Epithelial cell of proximal tubule (primary cell): ENCODE results near the gene ITGA11. TPM values are rescaled to one million over a fixed set of nuclear protein-coding genes. Genes with fewer than 3 reads are reported as not detected.
A peak's percentile ranks its signal among the peaks of the same experiment; 100 is the strongest.

Experiments used
- DNase-seq: peaks from one replicate; pipeline ENCODE4 v3.0.0-alpha.2; 2011; ENCODE audit warnings: low read depth
- H3K4me3 ChIP-seq: 2 replicates; pipeline ENCODE4 v1.5.1; 2011; ENCODE audit warnings: low read depth, mild to moderate bottlenecking, low read length
- CTCF ChIP-seq: conservative IDR thresholded peaks from 2 replicates; pipeline ENCODE4 v1.5.1; 2012; ENCODE audit warnings: low read depth, mild to moderate bottlenecking, low read length
- total RNA-seq: library from RNA; depleted of rRNA; stranded (reverse); fragments of >200 nt; gene quantifications from 2 replicates; pipeline ENCODE4 v1.2.3, GENCODE V29; 2015

ITGA11 gene
- total RNA-seq, 1 donor from 2014 or later, result 1.6 TPM

- no peak overlapping the region for H3K4me3 ChIP-seq
- TF ChIP-seq CTCF, result no peak
- no peak for DNase-seq
These were observed 590 bp upstream of the ITGA11 start for GRCh38 chr15:68432441-68433064.

GRCh38 chr15:68431037-68431791, 749 bp downstream of the ITGA11 start:
- no peak for TF ChIP-seq CTCF
- no peak for DNase-seq
- H3K4me3 ChIP-seq, result peak overlapping the region; percentile 45

GRCh38 chr15:68430471-68431036, 1.4 kb downstream of the ITGA11 start:
- TF ChIP-seq CTCF, result no peak
- DNase-seq, result no peak
- H3K4me3 ChIP-seq, result no peak overlapping the region

- no peak for TF ChIP-seq CTCF
- H3K4me3 ChIP-seq, result no peak overlapping the region
- DNase-seq, result no peak
These were observed 2.1 kb downstream of the ITGA11 start for GRCh38 chr15:68429691-68430470.

GRCh38 chr15:68428431-68428940, 3.5 kb downstream of the ITGA11 start:
- H3K4me3 ChIP-seq, result no peak overlapping the region
- no peak for TF ChIP-seq CTCF
- no peak for DNase-seq

GRCh38 chr15:68427963-68428362, 4.0 kb downstream of the ITGA11 start:
- no peak overlapping the region for H3K4me3 ChIP-seq
- no peak for DNase-seq
- no peak for TF ChIP-seq CTCF
